Neural cell (in vitro differentiated cells): ENCODE measurements around the gene MOB2. TPM values are rescaled to one million over a fixed set of nuclear protein-coding genes. Genes with fewer than 3 reads are reported as not detected.

ENCODE experiments used
- H2AFZ ChIP-seq: fragments of 200-600, 300-800 bp; sonication (generic), shearing (Covaris generic); 2 replicates; pipeline ENCODE4 v1.6.0; 2014; ENCODE audit warnings: low read depth, mild to moderate bottlenecking, antibody characterized with exemption, low read length, moderate library complexity
- H3F3A ChIP-seq: fragments of 200-600 bp; shearing (Covaris generic); 2 replicates; pipeline ENCODE4 v1.6.1; 2016; ENCODE audit warnings: mild to moderate bottlenecking, moderate library complexity, mixed read lengths, antibody characterized with exemption, low read length; ENCODE audit not compliant: insufficient read depth, poor library complexity, severe bottlenecking
- H3K27ac ChIP-seq: fragments of 200-600, 300-800 bp; sonication (generic), shearing (Covaris generic); 2 replicates; pipeline ENCODE4 v1.5.1; 2014; ENCODE audit warnings: mild to moderate bottlenecking, low read length, moderate library complexity
- H3K27me3 ChIP-seq: fragments of 300-800, 200-600 bp; sonication (generic), shearing (Covaris generic); 2 replicates; pipeline ENCODE4 v1.6.0; 2014; ENCODE audit warnings: mild to moderate bottlenecking, low read depth, low read length, moderate library complexity; ENCODE audit not compliant: insufficient read depth
- H3K36me3 ChIP-seq: fragments of 300-800, 200-600 bp; sonication (generic), shearing (Covaris generic); 2 replicates; pipeline ENCODE4 v1.5.1; 2014; ENCODE audit warnings: mild to moderate bottlenecking, antibody characterized with exemption, low read length, moderate library complexity; ENCODE audit not compliant: insufficient read depth
- H3K4me2 ChIP-seq: fragments of 300-800, 200-600 bp; sonication (generic), shearing (Covaris generic); 2 replicates; pipeline ENCODE4 v1.6.0; 2014; ENCODE audit warnings: mild to moderate bottlenecking, low read length
- H3K4me3 ChIP-seq: fragments of 300-800, 200-600 bp; sonication (generic), shearing (Covaris generic); 2 replicates; pipeline ENCODE4 v1.5.1; 2014; ENCODE audit warnings: mild to moderate bottlenecking, low read length, moderate library complexity
- H3K79me2 ChIP-seq: fragments of 200-600 bp; shearing (Covaris generic); replicated peaks from 2 replicates; pipeline ENCODE4 v1.6.0; 2014; ENCODE audit warnings: mild to moderate bottlenecking, low read length, moderate library complexity; ENCODE audit not compliant: insufficient read depth
- H3K9ac ChIP-seq: fragments of 300-800, 200-600 bp; sonication (generic), shearing (Covaris generic); 2 replicates; pipeline ENCODE4 v1.6.1; 2016; ENCODE audit warnings: mild to moderate bottlenecking, low read length, mixed read lengths
- H3K9me2 ChIP-seq: fragments of 200-600 bp; shearing (Covaris generic); 2 replicates; pipeline ENCODE4 v1.6.1; 2016; ENCODE audit warnings: mild to moderate bottlenecking, low read length, mixed read lengths; ENCODE audit not compliant: insufficient read depth
- H3K9me3 ChIP-seq: fragments of 200-600, 300-800 bp; sonication (generic), shearing (Covaris generic); 2 replicates; pipeline ENCODE4 v1.6.1; 2016; ENCODE audit warnings: mild to moderate bottlenecking, mixed run types, low read length, moderate library complexity, mixed read lengths
- H4K20me1 ChIP-seq: fragments of 200-600 bp; shearing (Covaris generic); 2 replicates; pipeline ENCODE4 v1.6.1; 2016; ENCODE audit warnings: mild to moderate bottlenecking, mixed run types; ENCODE audit not compliant: insufficient read depth
- CTCF ChIP-seq: fragments of 450-650 bp; IDR thresholded peaks from 2 replicates; pipeline ENCODE4 v1.5.1; 2014; ENCODE audit warnings: antibody characterized with exemption, mild to moderate bottlenecking, moderate library complexity; ENCODE audit not compliant: poor library complexity, severe bottlenecking
- EP300 ChIP-seq: fragments of 450-650 bp; conservative IDR thresholded peaks from 2 replicates; pipeline ENCODE4 v1.6.1; 2014; ENCODE audit warnings: antibody characterized with exemption, mild to moderate bottlenecking, moderate library complexity; ENCODE audit not compliant: poor library complexity, severe bottlenecking
- EZH2 ChIP-seq: fragments of 200-600, 300-800 bp; shearing (Covaris generic), sonication (generic); IDR thresholded peaks from 2 replicates; pipeline ENCODE4 v1.6.1; 2014; ENCODE audit warnings: antibody characterized with exemption, low read length, borderline replicate concordance, mild to moderate bottlenecking; ENCODE audit not compliant: insufficient read depth, poor library complexity, severe bottlenecking
- MXI1 ChIP-seq: fragments of 450-650 bp; conservative IDR thresholded peaks from 2 replicates; pipeline ENCODE4 v1.6.1; 2014; ENCODE audit warnings: antibody characterized with exemption, mild to moderate bottlenecking; ENCODE audit not compliant: poor library complexity, severe bottlenecking
- POLR2AphosphoS5 ChIP-seq: IDR thresholded peaks from 2 replicates; pipeline ENCODE4 v1.6.1; 2012
- RAD21 ChIP-seq: fragments of 450-650 bp; conservative IDR thresholded peaks from 2 replicates; pipeline ENCODE4 v1.6.1; 2014; ENCODE audit warnings: antibody characterized with exemption, mild to moderate bottlenecking, moderate library complexity
- REST ChIP-seq: IDR thresholded peaks from 2 replicates; pipeline ENCODE4 v1.6.1; 2012; ENCODE audit warnings: borderline replicate concordance
- SMC3 ChIP-seq: fragments of 450-650 bp; conservative IDR thresholded peaks from 2 replicates; pipeline ENCODE4 v1.6.1; 2014; ENCODE audit warnings: antibody characterized with exemption, mild to moderate bottlenecking, moderate library complexity; ENCODE audit not compliant: poor library complexity
- TAF1 ChIP-seq: IDR thresholded peaks from 2 replicates; pipeline ENCODE4 v1.6.1; 2012; ENCODE audit warnings: low read depth
- polyA plus RNA-seq: library from polyadenylated mRNA; depleted of rRNA; stranded (reverse); fragments of >200 nt; gene quantifications from 2 replicates; pipeline ENCODE4 v1.2.3, GENCODE V29; 2014

MOB2 gene
- polyA plus RNA-seq, 1 donor from 2014 or later, result 33.2 TPM

- no peaks in the 10 kb centered on the region for H3K79me2 ChIP-seq
- no peaks in the 10 kb centered on the region for H3K9me3 ChIP-seq
- no peak overlapping the region for H3K4me3 ChIP-seq
- no peaks in the 10 kb centered on the region for H3K36me3 ChIP-seq
- H3K9ac ChIP-seq, result no peak overlapping the region
- no peak overlapping the region for H3K27ac ChIP-seq
- H4K20me1 ChIP-seq, result no peaks in the 10 kb centered on the region
- no peak overlapping the region for H3K4me2 ChIP-seq
- no peak for TF ChIP-seq MXI1
- no peak for TF ChIP-seq EZH2
- TF ChIP-seq TAF1, result no peak
- no peak for TF ChIP-seq POLR2AphosphoS5
- TF ChIP-seq RAD21, result no peak
- no peak for TF ChIP-seq EP300
- TF ChIP-seq REST, result no peak
- no peak for TF ChIP-seq SMC3
- no peak for TF ChIP-seq CTCF
- no peaks in the 10 kb centered on the region for H3K9me2 ChIP-seq
- H3F3A ChIP-seq, result no peaks in the 10 kb centered on the region
- H3K27me3 ChIP-seq, result no peaks in the 10 kb centered on the region
- no peak overlapping the region for H2AFZ ChIP-seq
Observed at GRCh38 chr11:1499899-1500298, 13.3 kb upstream of the MOB2 start.

- Histone ChIP-seq H3K27me3 (no peaks in the 10 kb centered on the region), H4K20me1 (no peaks in the 10 kb centered on the region), H3F3A (no peaks in the 10 kb centered on the region), H2AFZ (no peak overlapping the region), H3K9me2 (no peaks in the 10 kb centered on the region), H3K9me3 (no peaks in the 10 kb centered on the region), H3K4me2 (no peak overlapping the region), H3K27ac (no peak overlapping the region), H3K9ac (no peak overlapping the region), H3K36me3 (no peaks in the 10 kb centered on the region), H3K79me2 (no peaks in the 10 kb centered on the region), H3K4me3 (no peak overlapping the region)
- TF ChIP-seq TAF1 (no peak), CTCF (no peak), RAD21 (no peak), SMC3 (no peak), REST (no peak), EZH2 (no peak), EP300 (no peak), MXI1 (no peak), POLR2AphosphoS5 (no peak)
Observed at GRCh38 chr11:1499261-1499890, 12.8 kb upstream of the MOB2 start.
